ENCODE data around the gene PLK3. TPM values are rescaled to one million over a fixed set of nuclear protein-coding genes. Genes with fewer than 3 reads are reported as not detected.

Gene PLK3
- total RNA-seq, 1 experiment from 2014 or later: 12.7 TPM

DNA sequence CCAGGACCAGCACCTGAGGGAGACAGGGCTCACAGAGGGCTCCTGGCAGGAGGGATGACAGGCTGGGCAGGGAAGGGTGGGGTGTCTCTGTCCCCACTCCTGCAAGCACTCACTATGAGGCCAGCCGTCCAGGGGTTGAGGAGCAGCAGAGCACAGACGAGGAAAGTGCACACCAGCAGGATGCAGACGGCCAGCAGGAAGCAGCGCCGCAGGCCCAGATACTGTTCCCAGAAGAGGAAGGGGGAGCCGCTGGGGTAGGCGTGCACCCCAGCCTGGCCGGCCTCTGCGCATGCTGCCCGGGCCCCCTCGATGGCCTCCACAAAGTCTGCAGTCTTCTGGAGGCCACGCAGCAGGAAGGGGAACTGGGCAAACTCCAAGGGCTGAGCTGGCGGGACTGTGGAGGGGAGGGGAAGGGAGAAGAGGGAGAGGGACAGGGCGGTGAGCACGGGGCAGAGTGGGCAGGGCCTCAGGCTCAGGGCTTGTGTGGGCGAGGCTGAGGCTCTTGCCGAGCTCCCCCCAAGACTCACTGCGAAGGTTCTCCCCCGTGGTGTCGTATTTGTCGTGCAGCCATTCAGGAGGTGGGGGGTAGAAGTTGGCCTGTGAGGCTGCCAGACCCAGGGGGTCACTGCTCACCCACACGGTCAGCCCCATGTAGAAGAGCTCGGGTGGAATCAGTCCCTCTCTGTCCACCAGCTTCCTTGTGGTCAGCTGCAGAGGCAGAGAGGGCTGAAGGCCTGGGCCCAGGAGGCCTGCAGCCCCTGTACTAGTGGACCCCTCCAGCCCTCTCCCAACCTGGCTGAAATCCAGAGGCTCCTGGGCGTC is 26.4 kb downstream of the PLK3 start:
- Histone ChIP-seq H3K79me2 (ENCODE audit: low read depth) (no peaks in the 10 kb centered on the region), H3K4me1 (replicated peaks; ENCODE audit: insufficient read depth) (no peaks in the 10 kb centered on the region), H2AFZ (no peak overlapping the region), H3K27ac (no peak overlapping the region), H3K36me3 (ENCODE audit: low read depth) (no peaks in the 10 kb centered on the region), H3K27me3 (ENCODE audit: insufficient read depth, low read depth) (no peaks in the 10 kb centered on the region), H3F3A (ENCODE audit: insufficient read depth, low read depth) (peaks cover 4% of the 10 kb centered on the region; the same call in 1 of the 2 replicates), H3K9me3 (ENCODE audit: insufficient read depth, low read depth) (no peaks in the 10 kb centered on the region), H3K4me2 (no peak overlapping the region), H4K20me1 (ENCODE audit: insufficient read depth) (no peaks in the 10 kb centered on the region), H3K4me3 (no peak overlapping the region), H3K9me2 (ENCODE audit: insufficient read depth) (no peaks in the 10 kb centered on the region)
- CTCF ChIA-PET: interaction anchor here (1.2 kb wide), 1 partner anchor 184 kb away, joined by 4 read pairs; the partner anchor contains the start of gene HECTD3
- no TSS peak for BruUV-seq (replicated peaks)
- no peak for DNase-seq
- TF ChIP-seq EZH2 (IDR thresholded peaks at IDR 0.05; ENCODE audit: low read depth) (no peak), CTCF (conservative IDR thresholded peaks at IDR 0.05) (no peak)
- intact Hi-C loops (cut with micrococcal nuclease; ENCODE audit: unreplicated experiment): no loop called here
- POLR2A ChIA-PET (ENCODE audit: unreplicated experiment): no interaction called here

GRCh38 chr1:44827197-44828002 is 27.2 kb downstream of the PLK3 start:
- Histone ChIP-seq H2AFZ (no peak overlapping the region), H3K27ac (no peak overlapping the region), H4K20me1 (ENCODE audit: insufficient read depth) (no peaks in the 10 kb centered on the region), H3K4me1 (replicated peaks; ENCODE audit: insufficient read depth) (no peaks in the 10 kb centered on the region), H3K36me3 (ENCODE audit: low read depth) (no peaks in the 10 kb centered on the region), H3K4me2 (no peak overlapping the region), H3K79me2 (ENCODE audit: low read depth) (no peaks in the 10 kb centered on the region), H3F3A (ENCODE audit: insufficient read depth, low read depth) (no peaks in the 10 kb centered on the region), H3K9me2 (ENCODE audit: insufficient read depth) (no peaks in the 10 kb centered on the region), H3K9me3 (ENCODE audit: insufficient read depth, low read depth) (no peaks in the 10 kb centered on the region), H3K4me3 (no peak overlapping the region), H3K27me3 (ENCODE audit: insufficient read depth, low read depth) (no peaks in the 10 kb centered on the region)
- DNase-seq: no peak
- no TSS peak for BruUV-seq (replicated peaks)
- intact Hi-C loops (cut with micrococcal nuclease; ENCODE audit: unreplicated experiment): no loop called here
- no peak for TF ChIP-seq EZH2 (IDR thresholded peaks at IDR 0.05; ENCODE audit: low read depth)
- no peak for TF ChIP-seq CTCF (conservative IDR thresholded peaks at IDR 0.05)
- ChIA-PET CTCF (no interaction called here), POLR2A (ENCODE audit: unreplicated experiment) (no interaction called here)

GRCh38 chr1:44828003-44828651 is 27.9 kb downstream of the PLK3 start:
- H3K4me2 ChIP-seq: no peak overlapping the region
- intact Hi-C loops (cut with micrococcal nuclease; ENCODE audit: unreplicated experiment): no loop called here
- POLR2A ChIA-PET (ENCODE audit: unreplicated experiment): no interaction called here
- TF ChIP-seq CTCF (conservative IDR thresholded peaks at IDR 0.05): no peak
- no peak for TF ChIP-seq EZH2 (IDR thresholded peaks at IDR 0.05; ENCODE audit: low read depth)
- DNase-seq: no peak
- no TSS peak for BruUV-seq (replicated peaks)
- H3K27me3 ChIP-seq (ENCODE audit: insufficient read depth, low read depth): no peaks in the 10 kb centered on the region
- H2AFZ ChIP-seq: no peak overlapping the region
- H3K27ac ChIP-seq: no peak overlapping the region
- no peak overlapping the region for H3K4me3 ChIP-seq
- no peaks in the 10 kb centered on the region for H3K9me3 ChIP-seq (ENCODE audit: insufficient read depth, low read depth)
- no peaks in the 10 kb centered on the region for H3K9me2 ChIP-seq (ENCODE audit: insufficient read depth)
- H3K79me2 ChIP-seq (ENCODE audit: low read depth): no peaks in the 10 kb centered on the region
- CTCF ChIA-PET: no interaction called here
- no peaks in the 10 kb centered on the region for H3K36me3 ChIP-seq (ENCODE audit: low read depth)
- no peaks in the 10 kb centered on the region for H3K4me1 ChIP-seq (replicated peaks; ENCODE audit: insufficient read depth)
- H3F3A ChIP-seq (ENCODE audit: insufficient read depth, low read depth): no peaks in the 10 kb centered on the region
- no peaks in the 10 kb centered on the region for H4K20me1 ChIP-seq (ENCODE audit: insufficient read depth)

Data from PC-9 (cell line).